Measurements from ENCODE around the gene SPTBN1. TPM values are rescaled to one million over a fixed set of nuclear protein-coding genes. Genes with fewer than 3 reads are reported as not detected.
"Not testable (repeated sequence)": the region's sequence is repeated elsewhere in the genome, so short reads cannot be mapped to it uniquely, and the experiment has no call there.

SPTBN1 gene
- total RNA-seq, 1 donor from 2014 or later, result 70.3 TPM

DNA sequence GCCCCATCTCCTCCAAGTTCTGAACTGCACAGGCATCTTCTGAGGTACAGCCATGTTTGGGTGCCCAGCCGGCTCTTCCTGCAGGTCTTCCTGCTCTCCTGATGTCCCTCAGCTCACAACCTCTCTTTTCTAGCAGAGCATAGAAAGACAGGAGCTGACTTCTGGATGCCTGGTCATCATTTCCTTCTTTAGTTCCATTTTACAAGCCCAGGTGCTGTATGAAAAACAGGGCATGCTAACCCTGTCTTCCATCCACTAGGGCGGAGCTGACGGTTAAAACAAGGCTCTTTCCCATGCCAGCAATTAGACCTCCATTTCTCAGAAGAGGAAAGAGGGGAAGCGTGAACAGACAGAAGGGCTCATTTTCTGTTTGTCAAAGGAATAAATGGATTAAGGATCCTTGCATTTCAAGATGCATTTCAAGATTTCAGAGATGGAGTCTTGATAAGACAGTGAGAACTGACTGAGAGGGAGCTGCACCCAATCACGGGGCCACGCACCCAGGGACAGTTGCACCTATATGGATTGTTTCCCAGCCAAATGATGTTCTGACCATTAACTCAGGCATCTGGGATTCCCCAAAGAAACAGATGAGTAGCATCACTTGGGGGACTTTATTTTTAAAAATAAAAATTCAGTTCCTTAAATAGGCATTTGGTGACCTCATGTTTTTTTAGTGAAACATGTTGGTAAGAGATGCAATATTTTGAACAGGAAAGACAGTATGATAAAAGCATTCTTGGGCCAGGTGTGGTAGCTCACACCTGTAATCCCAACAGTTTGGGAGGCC, 221.5 kb downstream of the SPTBN1 start:
- no peak for DNase-seq (ENCODE audit: low spot score)
- Mint-ChIP-seq H3K27me3 (ENCODE audit: low read depth) (peaks cover 45% of the 10 kb centered on the region), H3K4me1 (ENCODE audit: low read depth) (peaks cover 55% of the 10 kb centered on the region), H3K4me3 (ENCODE audit: low read depth) (no peak overlapping the region), H3K36me3 (ENCODE audit: low read depth) (peaks cover 10% of the 10 kb centered on the region), H3K9me3 (peaks cover 6% of the 10 kb centered on the region), H3K27ac (no peak overlapping the region)
- intact Hi-C loops (cut with micrococcal nuclease), result no loop called here

GRCh38 chr2:54678719-54679118, 222.6 kb downstream of the SPTBN1 start:
- Mint-ChIP-seq H3K27ac (no peak overlapping the region), H3K9me3 (peaks cover 6% of the 10 kb centered on the region), H3K4me1 (ENCODE audit: low read depth) (peaks cover 56% of the 10 kb centered on the region), H3K27me3 (ENCODE audit: low read depth) (peaks cover 52% of the 10 kb centered on the region), H3K4me3 (ENCODE audit: low read depth) (no peak overlapping the region), H3K36me3 (ENCODE audit: low read depth) (peaks cover 7% of the 10 kb centered on the region)
- intact Hi-C loops (cut with micrococcal nuclease), result no loop called here
- DNase-seq (ENCODE audit: low spot score), result no peak

GRCh38 chr2:54680397-54681041, 224.4 kb downstream of the SPTBN1 start:
- peaks cover 6% of the 10 kb centered on the region for H3K9me3 Mint-ChIP-seq
- peaks cover 13% of the 10 kb centered on the region for H3K36me3 Mint-ChIP-seq (ENCODE audit: low read depth)
- DNase-seq (ENCODE audit: low spot score), result peak; percentile 39
- intact Hi-C loops (cut with micrococcal nuclease), result loop anchor here (1.0 to 10.0 kb wide), 7 partner anchors 16 to 686 kb away; partner anchors contain the start of gene EML6
- peak overlapping the region; percentile 65 for H3K27ac Mint-ChIP-seq
- peak overlapping the region; percentile 78 for H3K4me3 Mint-ChIP-seq (ENCODE audit: low read depth)
- peaks cover 61% of the 10 kb centered on the region for H3K4me1 Mint-ChIP-seq (ENCODE audit: low read depth)
- peaks cover 54% of the 10 kb centered on the region for H3K27me3 Mint-ChIP-seq (ENCODE audit: low read depth)

GRCh38 chr2:54681416-54681815, 225.3 kb downstream of the SPTBN1 start:
- Mint-ChIP-seq H3K4me3 (ENCODE audit: low read depth) (peak overlapping the region; percentile 37), H3K9me3 (peaks cover 6% of the 10 kb centered on the region)

GRCh38 chr2:54683596-54683995, 227.5 kb downstream of the SPTBN1 start:
- H3K4me3 Mint-ChIP-seq (ENCODE audit: low read depth), result no peak overlapping the region

More at GRCh38 chr2:54681416-54681815, 225.3 kb downstream of the SPTBN1 start:
- Mint-ChIP-seq H3K27ac (peak overlapping the region; percentile 36), H3K4me1 (ENCODE audit: low read depth) (peaks cover 61% of the 10 kb centered on the region), H3K27me3 (ENCODE audit: low read depth) (peaks cover 46% of the 10 kb centered on the region), H3K36me3 (ENCODE audit: low read depth) (peaks cover 13% of the 10 kb centered on the region)
- DNase-seq (ENCODE audit: low spot score), result no peak
- intact Hi-C loops (cut with micrococcal nuclease), result loop anchor here (2.0 to 10.0 kb wide), 6 partner anchors 17 to 687 kb away; partner anchors contain the start of gene EML6

GRCh38 chr2:54685263-54685775, 229.2 kb downstream of the SPTBN1 start:
- Mint-ChIP-seq H3K4me1 (ENCODE audit: low read depth) (peaks cover 62% of the 10 kb centered on the region), H3K36me3 (ENCODE audit: low read depth) (peaks cover 13% of the 10 kb centered on the region), H3K27ac (no peak overlapping the region), H3K27me3 (ENCODE audit: low read depth) (peaks cover 39% of the 10 kb centered on the region), H3K9me3 (peaks cover 6% of the 10 kb centered on the region), H3K4me3 (ENCODE audit: low read depth) (no peak overlapping the region)
- no peak for DNase-seq (ENCODE audit: low spot score)
- intact Hi-C loops (cut with micrococcal nuclease), result loop anchor here (10.0 kb wide), 1 partner anchor 691 kb away; no protein-coding TSS in a partner anchor

More at GRCh38 chr2:54683596-54683995, 227.5 kb downstream of the SPTBN1 start:
- intact Hi-C loops (cut with micrococcal nuclease), result loop anchor here (5.0 to 10.0 kb wide), 2 partner anchors 151 to 689 kb away; no protein-coding TSS in a partner anchor
- peaks cover 68% of the 10 kb centered on the region for H3K4me1 Mint-ChIP-seq (ENCODE audit: low read depth)
- peaks cover 6% of the 10 kb centered on the region for H3K9me3 Mint-ChIP-seq
- no peak overlapping the region for H3K27ac Mint-ChIP-seq
- peaks cover 32% of the 10 kb centered on the region for H3K27me3 Mint-ChIP-seq (ENCODE audit: low read depth)
- DNase-seq (ENCODE audit: low spot score), result no peak
- H3K36me3 Mint-ChIP-seq (ENCODE audit: low read depth), result peaks cover 13% of the 10 kb centered on the region

GRCh38 chr2:54687595-54688152, 231.5 kb downstream of the SPTBN1 start:
- Mint-ChIP-seq H3K9me3 (no peaks in the 10 kb centered on the region), H3K27me3 (ENCODE audit: low read depth) (peaks cover 47% of the 10 kb centered on the region), H3K4me3 (ENCODE audit: low read depth) (no peak overlapping the region), H3K36me3 (ENCODE audit: low read depth) (peaks cover 13% of the 10 kb centered on the region), H3K27ac (no peak overlapping the region), H3K4me1 (ENCODE audit: low read depth) (peaks cover 44% of the 10 kb centered on the region)
- DNase-seq (ENCODE audit: low spot score), result no peak
- intact Hi-C loops (cut with micrococcal nuclease), result loop anchor here (10.0 kb wide), 1 partner anchor 693 kb away; no protein-coding TSS in a partner anchor

DNA sequence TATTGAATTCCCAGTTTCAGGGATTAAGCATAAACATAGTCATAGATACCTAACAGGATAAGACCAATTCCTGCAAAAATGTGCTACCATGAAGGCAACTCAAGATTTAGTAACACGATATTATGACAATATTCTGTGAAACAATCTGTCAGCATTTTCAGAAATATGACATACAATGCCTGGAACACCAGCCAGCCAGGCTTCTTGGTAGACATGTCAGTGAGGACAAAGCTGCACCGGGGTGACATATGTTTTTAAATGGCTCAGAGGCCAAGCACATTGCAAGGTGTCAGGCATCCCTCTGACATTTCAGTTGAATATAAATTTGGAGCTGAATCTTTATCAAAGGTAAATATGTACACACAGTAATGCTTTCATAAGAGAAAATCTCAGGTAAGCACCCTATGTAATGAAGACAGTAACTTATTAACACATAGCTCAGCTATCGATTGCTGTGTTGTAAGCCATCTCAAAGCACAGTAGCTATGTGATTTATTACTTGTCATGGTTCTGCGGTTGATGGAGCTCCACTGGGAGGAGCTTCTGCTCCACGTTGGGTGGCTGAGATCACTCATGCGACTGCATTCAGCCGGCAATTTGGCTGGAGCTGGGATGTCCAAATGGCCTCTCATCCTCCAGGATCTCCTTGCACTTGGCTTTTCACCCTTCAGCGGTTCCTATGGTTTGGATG, 235.5 kb downstream of the SPTBN1 start:
- Mint-ChIP-seq H3K9me3 (no peaks in the 10 kb centered on the region), H3K4me3 (ENCODE audit: low read depth) (no peak overlapping the region), H3K36me3 (ENCODE audit: low read depth) (no peaks in the 10 kb centered on the region), H3K27ac (no peak overlapping the region), H3K27me3 (ENCODE audit: low read depth) (peaks cover 39% of the 10 kb centered on the region), H3K4me1 (ENCODE audit: low read depth) (peaks cover 25% of the 10 kb centered on the region)
- no peak for DNase-seq (ENCODE audit: low spot score)
- intact Hi-C loops (cut with micrococcal nuclease), result no loop called here

GRCh38 chr2:54692556-54692955, 236.4 kb downstream of the SPTBN1 start:
- H3K9me3 Mint-ChIP-seq, result no peaks in the 10 kb centered on the region
- H3K36me3 Mint-ChIP-seq (ENCODE audit: low read depth), result no peaks in the 10 kb centered on the region
- no peak for DNase-seq (ENCODE audit: low spot score)
- intact Hi-C loops (cut with micrococcal nuclease), result no loop called here
- peaks cover 17% of the 10 kb centered on the region for H3K4me1 Mint-ChIP-seq (ENCODE audit: low read depth)
- H3K27ac Mint-ChIP-seq, result no peak overlapping the region
- no peak overlapping the region for H3K4me3 Mint-ChIP-seq (ENCODE audit: low read depth)
- peaks cover 43% of the 10 kb centered on the region for H3K27me3 Mint-ChIP-seq (ENCODE audit: low read depth)

DNA sequence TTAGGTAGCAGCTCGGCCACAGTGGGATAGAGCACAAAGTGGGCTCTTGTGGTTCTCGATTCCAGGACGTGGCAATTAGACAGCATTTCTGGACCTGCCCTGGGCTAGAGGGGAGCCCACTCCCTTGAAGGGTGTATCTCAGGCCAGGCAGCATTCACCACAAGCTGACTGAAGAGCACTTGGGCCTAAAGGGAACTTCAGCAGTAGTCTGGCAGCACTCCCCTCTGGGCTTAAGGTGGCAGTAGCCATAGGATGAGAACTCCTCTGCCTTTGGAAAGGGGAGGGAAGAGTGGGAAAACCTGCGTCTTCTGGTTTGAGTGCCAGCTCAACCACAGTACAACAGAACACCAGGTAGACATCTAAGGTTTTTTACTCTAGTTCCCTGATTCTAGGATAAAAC, 239.3 kb downstream of the SPTBN1 start:
- intact Hi-C loops (cut with micrococcal nuclease), result no loop called here
- Mint-ChIP-seq H3K9me3 (no peaks in the 10 kb centered on the region), H3K36me3 (ENCODE audit: low read depth) (no peaks in the 10 kb centered on the region), H3K27ac (no peak overlapping the region), H3K27me3 (ENCODE audit: low read depth) (peaks cover 39% of the 10 kb centered on the region), H3K4me3 (ENCODE audit: low read depth) (no peak overlapping the region), H3K4me1 (ENCODE audit: low read depth) (peaks cover 3% of the 10 kb centered on the region)
- no peak for DNase-seq (ENCODE audit: low spot score)

- Mint-ChIP-seq H3K27ac (no peak overlapping the region), H3K4me3 (ENCODE audit: low read depth) (no peak overlapping the region)
Measured at GRCh38 chr2:54697934-54698333, 241.8 kb downstream of the SPTBN1 start.

GRCh38 chr2:54698926-54699325, 242.8 kb downstream of the SPTBN1 start:
- intact Hi-C loops (cut with micrococcal nuclease); H3K36me3 Mint-ChIP-seq (ENCODE audit: low read depth); H3K4me3 Mint-ChIP-seq (ENCODE audit: low read depth); DNase-seq (ENCODE audit: low spot score); H3K4me1 Mint-ChIP-seq (ENCODE audit: low read depth); H3K9me3 Mint-ChIP-seq; H3K27ac Mint-ChIP-seq: not testable (repeated sequence)
- peaks cover 50% of the 10 kb centered on the region for H3K27me3 Mint-ChIP-seq (ENCODE audit: low read depth)

More at GRCh38 chr2:54697934-54698333, 241.8 kb downstream of the SPTBN1 start:
- Mint-ChIP-seq H3K36me3 (ENCODE audit: low read depth) (no peaks in the 10 kb centered on the region), H3K27me3 (ENCODE audit: low read depth) (peaks cover 52% of the 10 kb centered on the region), H3K9me3 (no peaks in the 10 kb centered on the region), H3K4me1 (ENCODE audit: low read depth) (peaks cover 3% of the 10 kb centered on the region)
- intact Hi-C loops (cut with micrococcal nuclease), result no loop called here
- no peak for DNase-seq (ENCODE audit: low spot score)

Measured in activated T-helper 2 cell treated with anti-CD3 and anti-CD28 coated beads, Interferon-gamma antibody, Interleukin-2, Interleukin-4, amounts not matched to agents 10 μg/mL and 5 μg/mL and 100 μg/mL, durations not matched to agents 14 hours and 24 hours and 36 hours (primary cell).